ENCODE measurements around the gene B4GALT2.

The B4GALT2 gene

DNA sequence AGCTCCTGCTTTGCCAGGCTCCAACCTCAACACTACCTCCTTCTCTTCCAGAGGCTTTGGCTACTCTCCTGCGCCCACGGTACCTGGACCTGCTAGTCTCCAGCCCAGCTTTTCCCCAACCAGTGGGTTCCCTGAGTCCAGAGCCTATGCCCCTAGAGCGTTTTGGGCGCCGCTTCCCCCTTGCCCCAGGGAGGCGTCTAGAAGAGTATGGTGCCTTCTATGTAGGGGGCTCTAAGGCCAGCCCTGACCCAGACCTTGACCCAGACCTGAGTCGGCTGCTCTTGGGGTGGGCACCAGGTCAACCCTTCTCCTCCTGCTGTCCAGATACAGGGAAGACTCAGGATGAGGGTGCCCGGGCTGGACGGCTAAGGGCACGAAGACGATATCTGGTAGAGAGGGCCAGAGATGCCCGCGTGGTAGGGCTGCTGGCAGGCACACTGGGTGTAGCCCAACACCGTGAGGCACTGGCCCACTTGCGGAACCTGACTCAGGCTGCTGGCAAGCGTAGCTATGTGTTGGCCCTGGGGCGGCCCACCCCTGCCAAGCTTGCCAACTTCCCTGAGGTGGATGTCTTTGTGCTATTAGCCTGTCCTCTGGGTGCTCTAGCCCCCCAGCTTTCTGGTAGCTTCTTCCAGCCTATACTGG, 7.6 kb upstream of the B4GALT2 start:
- peaks cover 37% of the 10 kb centered on the region for H3K4me1 Mint-ChIP-seq (ENCODE audit: low read depth)
- H3K9me3 Mint-ChIP-seq = no peaks in the 10 kb centered on the region
- H3K27ac Mint-ChIP-seq = no peak overlapping the region
- peak overlapping the region; percentile 94 for H3K4me3 Mint-ChIP-seq
- no peaks in the 10 kb centered on the region for H3K27me3 Mint-ChIP-seq
- peaks cover 21% of the 10 kb centered on the region for H3K36me3 Mint-ChIP-seq (ENCODE audit: low read depth)

DNA sequence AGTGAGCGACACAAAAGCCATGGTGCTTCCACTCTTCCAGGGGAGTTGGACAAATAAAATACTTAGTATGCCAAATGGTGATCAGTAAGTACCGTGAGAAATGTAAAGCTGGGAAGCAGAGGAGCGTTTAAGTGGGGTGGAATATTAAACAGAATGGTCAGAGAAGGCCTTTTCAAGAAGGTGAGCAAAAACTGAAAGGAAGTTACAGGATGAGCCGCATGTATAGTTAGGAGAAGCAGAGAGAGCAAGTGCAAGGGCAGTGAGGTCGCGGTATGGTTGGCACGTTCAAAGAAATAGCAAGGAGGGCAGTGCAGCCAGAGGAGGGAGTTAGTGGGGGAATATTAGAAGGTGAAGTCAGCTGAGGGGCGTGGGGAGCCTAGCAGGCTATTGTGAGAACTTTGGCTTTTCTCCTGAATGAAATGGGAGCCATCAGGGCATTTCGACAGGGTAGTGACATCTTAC, 5.0 kb upstream of the B4GALT2 start:
- Mint-ChIP-seq H3K27ac (peak overlapping the region; percentile 95), H3K36me3 (ENCODE audit: low read depth) (peaks cover 41% of the 10 kb centered on the region), H3K4me3 (peak overlapping the region; percentile 90), H3K4me1 (ENCODE audit: low read depth) (peaks cover 61% of the 10 kb centered on the region), H3K27me3 (no peaks in the 10 kb centered on the region), H3K9me3 (no peaks in the 10 kb centered on the region)

- Mint-ChIP-seq H3K27ac (peak within 1 kb of the TSS; percentile 95), H3K4me1 (ENCODE audit: low read depth) (peaks cover 55% of the 10 kb centered on the region), H3K4me3 (peak within 1 kb of the TSS; percentile 90), H3K36me3 (ENCODE audit: low read depth) (peaks cover 41% of the 10 kb centered on the region), H3K27me3 (no peaks in the 10 kb centered on the region), H3K9me3 (no peaks in the 10 kb centered on the region)
Measured at GRCh38 chr1:43974443-43975248, 4.4 kb upstream of the B4GALT2 start, which contains the start of gene ATP6V0B. TSS of gene ATP6V0B (plus strand) at chr1:43974960. CDS start at chr1:43975041, 81 bp downstream.

- Mint-ChIP-seq H3K36me3 (ENCODE audit: low read depth) (peaks cover 41% of the 10 kb centered on the region), H3K27me3 (no peaks in the 10 kb centered on the region), H3K9me3 (no peaks in the 10 kb centered on the region), H3K4me1 (ENCODE audit: low read depth) (peaks cover 59% of the 10 kb centered on the region), H3K27ac (peak overlapping the region; percentile 75), H3K4me3 (peak overlapping the region; percentile 90)
Measured at GRCh38 chr1:43975249-43975961, 3.6 kb upstream of the B4GALT2 start.

GRCh38 chr1:43976045-43976444, 3.0 kb upstream of the B4GALT2 start:
- no peaks in the 10 kb centered on the region for H3K9me3 Mint-ChIP-seq
- H3K36me3 Mint-ChIP-seq (ENCODE audit: low read depth) = peaks cover 46% of the 10 kb centered on the region
- peaks cover 59% of the 10 kb centered on the region for H3K4me1 Mint-ChIP-seq (ENCODE audit: low read depth)
- H3K27me3 Mint-ChIP-seq = no peaks in the 10 kb centered on the region
- H3K4me3 Mint-ChIP-seq = peak overlapping the region; percentile 90
- peak overlapping the region; percentile 75 for H3K27ac Mint-ChIP-seq

DNA sequence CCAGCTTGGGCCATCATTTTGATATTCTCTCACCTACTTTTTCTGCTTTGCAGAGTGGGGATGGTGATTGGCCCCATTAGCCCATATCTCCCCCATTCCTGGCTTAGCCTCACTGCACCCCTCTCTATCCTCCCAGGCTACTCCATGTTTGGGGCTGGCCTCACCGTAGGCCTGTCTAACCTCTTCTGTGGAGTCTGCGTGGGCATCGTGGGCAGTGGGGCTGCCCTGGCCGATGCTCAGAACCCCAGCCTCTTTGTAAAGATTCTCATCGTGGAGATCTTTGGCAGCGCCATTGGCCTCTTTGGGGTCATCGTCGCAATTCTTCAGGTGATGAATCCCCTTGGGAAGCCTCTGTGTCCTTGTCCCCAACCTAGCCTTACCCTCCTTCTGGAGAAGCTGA, 2.1 kb upstream of the B4GALT2 start:
- H3K27me3 Mint-ChIP-seq = no peaks in the 10 kb centered on the region
- H3K36me3 Mint-ChIP-seq (ENCODE audit: low read depth) = peaks cover 46% of the 10 kb centered on the region
- H3K4me1 Mint-ChIP-seq (ENCODE audit: low read depth) = peaks cover 56% of the 10 kb centered on the region
- H3K4me3 Mint-ChIP-seq = peak overlapping the region; percentile 20
- H3K9me3 Mint-ChIP-seq = no peaks in the 10 kb centered on the region
- H3K27ac Mint-ChIP-seq = no peak overlapping the region

- H3K36me3 Mint-ChIP-seq (ENCODE audit: low read depth) = peaks cover 47% of the 10 kb centered on the region
Measured at GRCh38 chr1:43977376-43978263, 1.4 kb upstream of the B4GALT2 start.

DNA sequence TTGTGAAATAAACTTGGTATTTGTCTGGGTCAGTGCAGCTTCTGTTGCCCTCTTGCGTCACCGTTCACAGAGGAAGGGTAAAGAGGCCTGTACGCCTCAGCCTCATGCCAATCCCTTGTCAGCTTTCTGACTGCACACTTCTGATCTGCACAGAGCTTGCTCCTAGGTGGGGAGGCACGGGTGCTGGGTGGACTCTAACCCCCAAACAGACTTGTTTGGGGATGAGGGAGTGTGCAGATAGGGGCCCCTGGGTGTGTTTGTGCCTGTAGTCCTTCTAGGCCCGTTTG, 803 bp upstream of the B4GALT2 start:
- Mint-ChIP-seq H3K4me3 (peak overlapping the region; percentile 84), H3K27me3 (no peaks in the 10 kb centered on the region), H3K36me3 (ENCODE audit: low read depth) (peaks cover 46% of the 10 kb centered on the region), H3K4me1 (ENCODE audit: low read depth) (peaks cover 53% of the 10 kb centered on the region), H3K27ac (no peak overlapping the region), H3K9me3 (no peaks in the 10 kb centered on the region)

More at GRCh38 chr1:43977376-43978263, 1.4 kb upstream of the B4GALT2 start:
- H3K27me3 Mint-ChIP-seq = no peaks in the 10 kb centered on the region
- H3K27ac Mint-ChIP-seq = peak overlapping the region; percentile 6
- peak overlapping the region; percentile 84 for H3K4me3 Mint-ChIP-seq
- H3K4me1 Mint-ChIP-seq (ENCODE audit: low read depth) = peaks cover 56% of the 10 kb centered on the region
- H3K9me3 Mint-ChIP-seq = no peaks in the 10 kb centered on the region

- H3K4me3 Mint-ChIP-seq = no peak overlapping the region
- H3K27me3 Mint-ChIP-seq = no peaks in the 10 kb centered on the region
- H3K27ac Mint-ChIP-seq = no peak overlapping the region
- peaks cover 43% of the 10 kb centered on the region for H3K4me1 Mint-ChIP-seq (ENCODE audit: low read depth)
- H3K9me3 Mint-ChIP-seq = no peaks in the 10 kb centered on the region
- H3K36me3 Mint-ChIP-seq (ENCODE audit: low read depth) = peaks cover 44% of the 10 kb centered on the region
Measured at GRCh38 chr1:43979261-43979527, 184 bp downstream of the B4GALT2 start.

DNA sequence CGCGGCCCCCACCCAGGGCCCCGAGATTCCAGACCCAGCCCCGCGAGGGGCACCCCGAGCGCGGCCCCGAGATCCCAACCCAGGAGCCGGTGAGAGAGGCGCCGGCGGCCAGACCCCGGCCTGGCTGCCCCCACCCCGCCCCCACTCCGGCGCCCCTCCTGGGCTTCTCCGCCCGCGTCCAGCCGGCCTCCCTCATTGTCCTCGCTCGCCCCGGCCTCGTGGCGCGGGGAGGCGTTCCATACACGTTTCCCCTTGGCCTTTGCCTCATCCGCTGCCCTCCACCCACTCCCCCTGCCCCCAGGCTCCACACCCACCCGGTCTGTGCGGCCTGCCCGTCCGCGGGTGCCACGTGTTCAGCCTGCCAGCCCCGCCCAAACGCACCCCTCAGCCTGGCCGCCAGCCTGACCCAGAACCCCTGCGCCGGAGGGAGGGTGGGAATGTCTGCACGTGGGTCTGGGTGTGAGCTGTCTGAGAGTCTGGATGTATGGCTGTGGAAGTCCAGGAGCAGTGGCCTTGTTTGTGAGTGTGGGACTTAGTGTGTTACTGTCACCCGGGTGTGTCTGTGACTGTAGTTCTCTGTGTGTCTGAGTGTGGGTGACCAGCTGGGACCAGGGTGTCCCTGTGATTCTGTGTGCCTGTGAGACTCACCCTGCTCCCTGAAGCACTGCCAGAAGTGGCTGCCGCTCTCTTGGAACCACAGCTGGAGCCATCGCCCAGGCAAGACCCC, 681 bp downstream of the B4GALT2 start:
- H3K27me3 Mint-ChIP-seq = no peaks in the 10 kb centered on the region
- peak overlapping the region; percentile 93 for H3K4me3 Mint-ChIP-seq
- H3K4me1 Mint-ChIP-seq (ENCODE audit: low read depth) = peaks cover 40% of the 10 kb centered on the region
- no peaks in the 10 kb centered on the region for H3K9me3 Mint-ChIP-seq
- H3K27ac Mint-ChIP-seq = peak overlapping the region; percentile 90
- H3K36me3 Mint-ChIP-seq (ENCODE audit: low read depth) = peaks cover 44% of the 10 kb centered on the region

GRCh38 chr1:43980255-43981134, 1.5 kb downstream of the B4GALT2 start:
- Mint-ChIP-seq H3K27ac (peak overlapping the region; percentile 90), H3K36me3 (ENCODE audit: low read depth) (peaks cover 44% of the 10 kb centered on the region), H3K4me3 (peak overlapping the region; percentile 93), H3K4me1 (ENCODE audit: low read depth) (peaks cover 40% of the 10 kb centered on the region), H3K27me3 (no peaks in the 10 kb centered on the region), H3K9me3 (no peaks in the 10 kb centered on the region)

- Mint-ChIP-seq H3K36me3 (ENCODE audit: low read depth) (peaks cover 44% of the 10 kb centered on the region), H3K4me3 (peak overlapping the region; percentile 93)
Measured at GRCh38 chr1:43981135-43981491, 2.1 kb downstream of the B4GALT2 start.

DNA sequence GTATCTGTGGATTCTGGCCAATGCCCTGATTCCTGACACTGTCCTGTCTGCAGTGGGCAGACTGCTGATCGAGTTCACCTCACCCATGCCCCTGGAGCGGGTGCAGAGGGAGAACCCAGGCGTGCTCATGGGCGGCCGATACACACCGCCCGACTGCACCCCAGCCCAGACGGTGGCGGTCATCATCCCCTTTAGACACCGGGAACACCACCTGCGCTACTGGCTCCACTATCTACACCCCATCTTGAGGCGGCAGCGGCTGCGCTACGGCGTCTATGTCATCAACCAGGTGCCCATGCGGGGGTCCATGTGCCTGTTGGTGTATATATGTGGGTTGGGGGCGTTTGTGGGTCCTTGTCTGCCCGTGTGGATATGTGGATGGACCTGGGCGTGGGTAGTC, 2.6 kb downstream of the B4GALT2 start:
- Mint-ChIP-seq H3K9me3 (no peaks in the 10 kb centered on the region), H3K36me3 (ENCODE audit: low read depth) (peaks cover 38% of the 10 kb centered on the region), H3K4me3 (no peak overlapping the region)

More at GRCh38 chr1:43981135-43981491, 2.1 kb downstream of the B4GALT2 start:
- H3K27ac Mint-ChIP-seq = no peak overlapping the region
- H3K27me3 Mint-ChIP-seq = no peaks in the 10 kb centered on the region
- H3K9me3 Mint-ChIP-seq = no peaks in the 10 kb centered on the region
- peaks cover 36% of the 10 kb centered on the region for H3K4me1 Mint-ChIP-seq (ENCODE audit: low read depth)

More for the DNA sequence above, 2.6 kb downstream of the B4GALT2 start:
- peaks cover 31% of the 10 kb centered on the region for H3K4me1 Mint-ChIP-seq (ENCODE audit: low read depth)
- no peaks in the 10 kb centered on the region for H3K27me3 Mint-ChIP-seq
- no peak overlapping the region for H3K27ac Mint-ChIP-seq

All from stimulated activated naive CD8-positive, alpha-beta T cell treated with anti-CD3 and anti-CD28 coated beads, Interleukin-15, Interleukin-2, amounts not matched to agents 100 ng/mL and 50 ng/mL, for 24 hours (primary cell).